ENCODE data around the gene HCFC2. TPM values are rescaled to one million over a fixed set of nuclear protein-coding genes. Genes with fewer than 3 reads are reported as not detected.
A peak's percentile ranks its signal among the peaks of the same experiment; 100 is the strongest.
"Not testable (repeated sequence)": the region's sequence is repeated elsewhere in the genome, so short reads cannot be mapped to it uniquely, and the experiment has no call there.

HCFC2 gene
- total RNA-seq (10 to 100 TPM in 1 of 6 donors, 1 to 10 TPM in 5; 6.8 to 10.7 (median 8.7) TPM), polyA plus RNA-seq (1 to 10 TPM; 4.2 to 9.0 TPM)

- H3K27me3 ChIP-seq: no peaks in the 10 kb centered on the region
- intact Hi-C loops (cut with DNase I): no loop called here
- DNase-seq (peak; percentile 89 to 96 (median 92)), FAIRE-seq (no peak), ATAC-seq (peak; percentile 97 to 99 (median 98))
- H3K36me3 ChIP-seq: no peaks in the 10 kb centered on the region
- no peaks in the 10 kb centered on the region for H3K9me3 ChIP-seq
- 0 to 1% methylated on average over 67 to 74 of the region's 74 CpGs for WGBS, 2 donors
- TF ChIP-seq CTCF (IDR thresholded peaks at IDR 0.05): no peak
- peaks cover 0 to 10% (median 9%) of the 10 kb centered on the region in 3 donors for H3K4me1 ChIP-seq
- peak within 1 kb of the TSS; percentile 79 to 97 (median 90) for H3K4me3 ChIP-seq
- H3K27ac ChIP-seq: peak within 1 kb of the TSS; percentile 73 to 86 (median 77)
Observed at GRCh38 chr12:104064031-104064841, at the start of gene HCFC2. HCFC2 (plus strand) TSS chr12:104064531; CDS start chr12:104064561, 30 bp downstream.

GRCh38 chr12:104021862-104022261, 42.5 kb upstream of the HCFC2 start:
- FAIRE-seq; H3K36me3 ChIP-seq; H3K27ac ChIP-seq; H3K4me1 ChIP-seq; DNase-seq; H3K4me3 ChIP-seq; H3K9me3 ChIP-seq; H3K27me3 ChIP-seq; intact Hi-C loops (cut with DNase I); ATAC-seq: not testable (repeated sequence)
- 71 to 78% methylated on average over 1 of the region's 1 CpG for WGBS, 2 donors

GRCh38 chr12:104022786-104023185, 41.5 kb upstream of the HCFC2 start:
- DNase-seq (no peak), FAIRE-seq (no peak), ATAC-seq (no peak)
- no peaks in the 10 kb centered on the region for H3K4me1 ChIP-seq
- H3K36me3 ChIP-seq: no peaks in the 10 kb centered on the region
- intact Hi-C loops (cut with DNase I): no loop called here
- no peaks in the 10 kb centered on the region for H3K27me3 ChIP-seq
- WGBS, 2 donors: 67 to 73% methylated on average over 3 of the region's 3 CpGs
- no peaks in the 10 kb centered on the region for H3K9me3 ChIP-seq
- no peak for TF ChIP-seq CTCF (IDR thresholded peaks at IDR 0.05)
- H3K27ac ChIP-seq: no peak overlapping the region
- H3K4me3 ChIP-seq: no peak overlapping the region

- Histone ChIP-seq H3K4me1 (no peaks in the 10 kb centered on the region), H3K27me3 (no peaks in the 10 kb centered on the region), H3K9me3 (no peaks in the 10 kb centered on the region), H3K36me3 (no peaks in the 10 kb centered on the region), H3K4me3 (no peak overlapping the region), H3K27ac (no peak overlapping the region)
- no peak for DNase-seq
- no peak for TF ChIP-seq CTCF (IDR thresholded peaks at IDR 0.05)
- intact Hi-C loops (cut with DNase I): no loop called here
- no peak for ATAC-seq
- no peak for FAIRE-seq
- 52 to 74% methylated on average over 2 of the region's 2 CpGs for WGBS, 2 donors
Observed at GRCh38 chr12:104023710-104024109, 40.6 kb upstream of the HCFC2 start.

GRCh38 chr12:104024348-104024747, 40.0 kb upstream of the HCFC2 start:
- no peak overlapping the region for H3K4me3 ChIP-seq
- no peaks in the 10 kb centered on the region for H3K9me3 ChIP-seq
- no peak overlapping the region for H3K27ac ChIP-seq
- H3K36me3 ChIP-seq: no peaks in the 10 kb centered on the region
- no peaks in the 10 kb centered on the region for H3K4me1 ChIP-seq
- intact Hi-C loops (cut with DNase I): no loop called here
- 86 to 92% methylated on average over 6 of the region's 6 CpGs for WGBS, 2 donors
- no peaks in the 10 kb centered on the region for H3K27me3 ChIP-seq
- ATAC-seq (no peak), DNase-seq (no peak), FAIRE-seq (no peak)
- TF ChIP-seq CTCF (IDR thresholded peaks at IDR 0.05): no peak

Measured in pancreas (tissue), 10 donors.